Measurements from ENCODE around the gene GARNL3.

GARNL3 gene

DNA sequence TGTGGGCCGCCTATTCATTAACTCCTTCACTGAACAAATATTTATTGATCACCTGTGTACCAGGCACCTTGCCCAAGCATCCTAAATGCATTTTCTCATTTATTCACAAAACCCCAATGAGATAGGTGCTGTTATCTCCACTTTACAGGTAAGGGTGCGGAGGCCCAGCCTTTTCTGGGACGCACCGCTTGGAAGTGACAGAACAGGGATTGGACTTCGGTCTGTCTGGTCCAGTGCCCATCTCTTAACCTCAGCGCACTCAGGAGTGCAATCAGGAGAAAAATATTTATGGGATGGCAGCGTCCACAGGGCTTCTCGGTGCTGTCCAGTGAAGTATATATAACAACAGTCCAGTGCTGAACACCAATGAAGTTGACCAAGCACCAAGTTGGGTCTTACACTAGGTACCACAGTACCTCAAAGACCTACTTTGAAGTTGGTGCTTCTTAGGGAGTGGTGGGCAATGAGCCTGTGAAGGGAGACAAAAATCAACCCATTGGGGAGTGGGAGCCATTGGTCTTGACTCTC is 18.9 kb upstream of the GARNL3 start:
- POLR2A ChIA-PET = interaction anchor here (1.2 to 1.8 kb wide), 5 partner anchors 21 to 205 kb away, joined by 3 to 14 read pairs (median 7); partner anchors contain the start of genes LRSAM1, RPL12, SLC2A8 and ZNF79
- no peak overlapping the region for H3K27ac ChIP-seq (ENCODE audit: extremely low read depth, low read depth, low read length)
- no peaks in the 10 kb centered on the region for H3K4me1 ChIP-seq (ENCODE audit: control insufficient read depth, insufficient read depth, low read length)
- H3K36me3 ChIP-seq (ENCODE audit: control insufficient read depth in 2 of 2, insufficient read depth in 1 of 2, low read length in 2 of 2) = peaks cover 0 to 6% of the 10 kb centered on the region in 2 experiments; a peak in 1 of 3 replicates
- CTCF ChIA-PET = interaction anchor here (1.2 kb wide), 1 partner anchor 30 kb away, joined by 4 read pairs; no protein-coding TSS in a partner anchor
- peak overlapping the region; percentile 71 for H3K4me3 ChIP-seq (ENCODE audit: low read depth, low read length)
- TF ChIP-seq ZNF544 (tag by site-specific recombination; IDR thresholded peaks at IDR 0.05) (no peak), ZNF747 (tag by site-specific recombination; IDR thresholded peaks at IDR 0.05) (no peak), ZNF677 (tag by site-specific recombination; IDR thresholded peaks at IDR 0.05) (no peak), ZBTB48 (tag by site-specific recombination; IDR thresholded peaks at IDR 0.05) (peak; percentile 37; the same call in 1 of the 2 replicates)
- no peaks in the 10 kb centered on the region for H3K9me3 ChIP-seq (ENCODE audit: control insufficient read depth, insufficient read depth, low read depth, low read length)

DNA sequence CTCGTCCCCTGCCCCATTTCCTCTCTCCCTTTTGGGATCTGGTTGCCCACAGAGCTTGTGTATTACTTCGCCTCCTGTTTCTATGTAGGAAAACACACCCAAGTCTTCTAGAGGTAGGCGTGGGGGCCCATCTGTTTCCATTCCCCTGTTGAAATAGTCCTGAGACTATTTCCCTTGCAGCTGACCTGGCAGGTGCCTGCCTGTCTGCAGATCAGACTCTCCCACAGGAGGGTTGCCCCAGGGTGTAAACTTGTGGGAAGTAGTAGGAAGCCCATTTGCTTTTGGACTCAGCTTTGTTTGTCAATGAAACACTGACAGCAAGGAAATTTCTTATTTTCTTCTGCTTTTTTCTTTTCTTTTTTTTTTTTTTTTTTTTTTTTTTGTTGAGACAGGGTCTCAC is 16.3 kb upstream of the GARNL3 start:
- TF ChIP-seq ZNF791 (tag by site-specific recombination; IDR thresholded peaks at IDR 0.05) (no peak), TCF7L2 (IDR thresholded peaks at IDR 0.05; ENCODE audit: borderline replicate concordance, low read depth, low read length) (no peak), ZNF610 (tag by site-specific recombination; IDR thresholded peaks at IDR 0.05; ENCODE audit: borderline replicate concordance) (no peak), ZBTB48 (tag by site-specific recombination; IDR thresholded peaks at IDR 0.05) (no peak), ZFP3 (tag by site-specific recombination; IDR thresholded peaks at IDR 0.05; ENCODE audit: low read depth) (no peak), PRDM1 (tag by site-specific recombination; IDR thresholded peaks at IDR 0.05) (no peak), ZBTB7A (tag by site-specific recombination; IDR thresholded peaks at IDR 0.05; ENCODE audit: low read depth) (no peak), ZNF16 (tag by site-specific recombination; IDR thresholded peaks at IDR 0.05; ENCODE audit: low read depth) (no peak), ZNF585B (tag by site-specific recombination; IDR thresholded peaks at IDR 0.05) (no peak)
- TF ChIP-seq, protein P1, sequence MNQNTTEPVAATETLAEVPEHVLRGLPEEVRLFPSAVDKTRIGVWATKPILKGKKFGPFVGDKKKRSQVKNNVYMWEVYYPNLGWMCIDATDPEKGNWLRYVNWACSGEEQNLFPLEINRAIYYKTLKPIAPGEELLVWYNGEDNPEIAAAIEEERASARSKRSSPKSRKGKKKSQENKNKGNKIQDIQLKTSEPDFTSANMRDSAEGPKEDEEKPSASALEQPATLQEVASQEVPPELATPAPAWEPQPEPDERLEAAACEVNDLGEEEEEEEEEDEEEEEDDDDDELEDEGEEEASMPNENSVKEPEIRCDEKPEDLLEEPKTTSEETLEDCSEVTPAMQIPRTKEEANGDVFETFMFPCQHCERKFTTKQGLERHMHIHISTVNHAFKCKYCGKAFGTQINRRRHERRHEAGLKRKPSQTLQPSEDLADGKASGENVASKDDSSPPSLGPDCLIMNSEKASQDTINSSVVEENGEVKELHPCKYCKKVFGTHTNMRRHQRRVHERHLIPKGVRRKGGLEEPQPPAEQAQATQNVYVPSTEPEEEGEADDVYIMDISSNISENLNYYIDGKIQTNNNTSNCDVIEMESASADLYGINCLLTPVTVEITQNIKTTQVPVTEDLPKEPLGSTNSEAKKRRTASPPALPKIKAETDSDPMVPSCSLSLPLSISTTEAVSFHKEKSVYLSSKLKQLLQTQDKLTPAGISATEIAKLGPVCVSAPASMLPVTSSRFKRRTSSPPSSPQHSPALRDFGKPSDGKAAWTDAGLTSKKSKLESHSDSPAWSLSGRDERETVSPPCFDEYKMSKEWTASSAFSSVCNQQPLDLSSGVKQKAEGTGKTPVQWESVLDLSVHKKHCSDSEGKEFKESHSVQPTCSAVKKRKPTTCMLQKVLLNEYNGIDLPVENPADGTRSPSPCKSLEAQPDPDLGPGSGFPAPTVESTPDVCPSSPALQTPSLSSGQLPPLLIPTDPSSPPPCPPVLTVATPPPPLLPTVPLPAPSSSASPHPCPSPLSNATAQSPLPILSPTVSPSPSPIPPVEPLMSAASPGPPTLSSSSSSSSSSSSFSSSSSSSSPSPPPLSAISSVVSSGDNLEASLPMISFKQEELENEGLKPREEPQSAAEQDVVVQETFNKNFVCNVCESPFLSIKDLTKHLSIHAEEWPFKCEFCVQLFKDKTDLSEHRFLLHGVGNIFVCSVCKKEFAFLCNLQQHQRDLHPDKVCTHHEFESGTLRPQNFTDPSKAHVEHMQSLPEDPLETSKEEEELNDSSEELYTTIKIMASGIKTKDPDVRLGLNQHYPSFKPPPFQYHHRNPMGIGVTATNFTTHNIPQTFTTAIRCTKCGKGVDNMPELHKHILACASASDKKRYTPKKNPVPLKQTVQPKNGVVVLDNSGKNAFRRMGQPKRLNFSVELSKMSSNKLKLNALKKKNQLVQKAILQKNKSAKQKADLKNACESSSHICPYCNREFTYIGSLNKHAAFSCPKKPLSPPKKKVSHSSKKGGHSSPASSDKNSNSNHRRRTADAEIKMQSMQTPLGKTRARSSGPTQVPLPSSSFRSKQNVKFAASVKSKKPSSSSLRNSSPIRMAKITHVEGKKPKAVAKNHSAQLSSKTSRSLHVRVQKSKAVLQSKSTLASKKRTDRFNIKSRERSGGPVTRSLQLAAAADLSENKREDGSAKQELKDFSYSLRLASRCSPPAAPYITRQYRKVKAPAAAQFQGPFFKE (tag by site-specific recombination; IDR thresholded peaks at IDR 0.05; ENCODE audit: borderline replicate concordance) = no peak
- TF ChIP-seq, protein P2, sequence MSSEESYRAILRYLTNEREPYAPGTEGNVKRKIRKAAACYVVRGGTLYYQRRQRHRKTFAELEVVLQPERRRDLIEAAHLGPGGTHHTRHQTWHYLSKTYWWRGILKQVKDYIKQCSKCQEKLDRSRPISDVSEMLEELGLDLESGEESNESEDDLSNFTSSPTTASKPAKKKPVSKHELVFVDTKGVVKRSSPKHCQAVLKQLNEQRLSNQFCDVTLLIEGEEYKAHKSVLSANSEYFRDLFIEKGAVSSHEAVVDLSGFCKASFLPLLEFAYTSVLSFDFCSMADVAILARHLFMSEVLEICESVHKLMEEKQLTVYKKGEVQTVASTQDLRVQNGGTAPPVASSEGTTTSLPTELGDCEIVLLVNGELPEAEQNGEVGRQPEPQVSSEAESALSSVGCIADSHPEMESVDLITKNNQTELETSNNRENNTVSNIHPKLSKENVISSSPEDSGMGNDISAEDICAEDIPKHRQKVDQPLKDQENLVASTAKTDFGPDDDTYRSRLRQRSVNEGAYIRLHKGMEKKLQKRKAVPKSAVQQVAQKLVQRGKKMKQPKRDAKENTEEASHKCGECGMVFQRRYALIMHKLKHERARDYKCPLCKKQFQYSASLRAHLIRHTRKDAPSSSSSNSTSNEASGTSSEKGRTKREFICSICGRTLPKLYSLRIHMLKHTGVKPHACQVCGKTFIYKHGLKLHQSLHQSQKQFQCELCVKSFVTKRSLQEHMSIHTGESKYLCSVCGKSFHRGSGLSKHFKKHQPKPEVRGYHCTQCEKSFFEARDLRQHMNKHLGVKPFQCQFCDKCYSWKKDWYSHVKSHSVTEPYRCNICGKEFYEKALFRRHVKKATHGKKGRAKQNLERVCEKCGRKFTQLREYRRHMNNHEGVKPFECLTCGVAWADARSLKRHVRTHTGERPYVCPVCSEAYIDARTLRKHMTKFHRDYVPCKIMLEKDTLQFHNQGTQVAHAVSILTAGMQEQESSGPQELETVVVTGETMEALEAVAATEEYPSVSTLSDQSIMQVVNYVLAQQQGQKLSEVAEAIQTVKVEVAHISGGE (tag by site-specific recombination; conservative IDR thresholded peaks at IDR 0.05; ENCODE audit: low read depth) = no peak
- TF ChIP-seq, protein P3, sequence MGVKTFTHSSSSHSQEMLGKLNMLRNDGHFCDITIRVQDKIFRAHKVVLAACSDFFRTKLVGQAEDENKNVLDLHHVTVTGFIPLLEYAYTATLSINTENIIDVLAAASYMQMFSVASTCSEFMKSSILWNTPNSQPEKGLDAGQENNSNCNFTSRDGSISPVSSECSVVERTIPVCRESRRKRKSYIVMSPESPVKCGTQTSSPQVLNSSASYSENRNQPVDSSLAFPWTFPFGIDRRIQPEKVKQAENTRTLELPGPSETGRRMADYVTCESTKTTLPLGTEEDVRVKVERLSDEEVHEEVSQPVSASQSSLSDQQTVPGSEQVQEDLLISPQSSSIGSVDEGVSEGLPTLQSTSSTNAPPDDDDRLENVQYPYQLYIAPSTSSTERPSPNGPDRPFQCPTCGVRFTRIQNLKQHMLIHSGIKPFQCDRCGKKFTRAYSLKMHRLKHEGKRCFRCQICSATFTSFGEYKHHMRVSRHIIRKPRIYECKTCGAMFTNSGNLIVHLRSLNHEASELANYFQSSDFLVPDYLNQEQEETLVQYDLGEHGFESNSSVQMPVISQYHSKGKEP (tag by site-specific recombination; IDR thresholded peaks at IDR 0.05) = no peak
- ChIA-PET CTCF (interaction anchor here (1.2 kb wide), 1 partner anchor 35 kb away, joined by 3 read pairs; no protein-coding TSS in a partner anchor), POLR2A (interaction anchor here (0.6 to 1.1 kb wide), 4 partner anchors 8 to 174 kb away, joined by 3 to 5 read pairs (median 4); partner anchors contain the start of gene SLC2A8)
- Histone ChIP-seq H3K27ac (ENCODE audit: extremely low read depth, low read depth, low read length) (no peak overlapping the region), H3K36me3 (ENCODE audit: control insufficient read depth in 2 of 2, insufficient read depth in 1 of 2, low read length in 2 of 2) (peaks cover 0 to 4% of the 10 kb centered on the region in 2 experiments; a peak in 1 of 3 replicates), H3K4me3 (ENCODE audit: low read depth, low read length) (no peak overlapping the region), H3K4me1 (ENCODE audit: control insufficient read depth, insufficient read depth, low read length) (no peaks in the 10 kb centered on the region), H3K9me3 (ENCODE audit: control insufficient read depth, insufficient read depth, low read depth, low read length) (no peaks in the 10 kb centered on the region)
